Putamen (tissue), 1 donor: Measurements from ENCODE around the gene TDRD10.

Experiments used
- DNase-seq: peaks from one replicate; pipeline ENCODE4 v3.0.0-alpha.2; 2016; ENCODE audit warnings: low spot score

Gene TDRD10

GRCh38 chr1:154502066-154502743, at the start of gene TDRD10, which contains the start of gene SHE:
Gene TDRD10 (plus strand): TSS chr1:154502219. CDS start chr1:154506904, 4,685 bp downstream.
Gene SHE (minus strand): TSS chr1:154502412. CDS start chr1:154502026, 386 bp downstream.
- DNase-seq: no peak

GRCh38 chr1:154453161-154453560, 48.9 kb upstream of the TDRD10 start:
- no peak for DNase-seq

- no peak for DNase-seq
Measured at GRCh38 chr1:154453574-154454352, 48.3 kb upstream of the TDRD10 start.

DNA sequence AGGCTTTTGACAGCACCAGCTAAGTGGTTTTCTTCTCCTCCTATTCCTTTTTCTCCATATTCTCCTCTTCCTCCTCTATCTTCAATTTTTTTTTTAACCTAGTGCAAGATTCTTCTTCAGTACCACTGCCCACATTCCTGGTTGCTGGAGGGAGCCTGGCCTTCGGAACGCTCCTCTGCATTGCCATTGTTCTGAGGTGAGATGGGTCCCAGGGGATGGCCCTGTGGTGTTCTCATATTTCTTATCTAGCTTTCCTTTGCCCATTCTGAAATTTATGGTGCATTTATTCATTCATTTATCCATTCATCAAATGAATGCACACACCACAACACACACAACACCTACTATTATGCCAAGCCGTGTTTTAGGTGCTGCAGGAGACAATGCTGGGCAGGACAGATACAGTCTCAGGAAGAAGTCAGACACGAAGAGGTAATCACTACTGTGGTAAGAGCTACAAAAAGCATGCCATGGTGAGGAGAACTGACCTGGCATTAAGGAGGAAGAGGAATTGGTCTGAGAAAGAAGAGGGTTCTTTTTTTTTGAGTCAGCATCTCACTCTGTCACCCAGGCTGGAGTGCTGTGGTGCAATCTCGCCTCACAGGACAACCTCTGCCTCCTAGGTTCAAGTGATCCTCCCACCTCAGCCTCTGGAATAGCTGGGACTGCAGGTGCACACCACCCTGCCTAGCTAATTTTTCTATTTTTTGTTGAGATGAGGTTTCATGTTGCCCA, 47.5 kb upstream of the TDRD10 start:
- no peak for DNase-seq

DNA sequence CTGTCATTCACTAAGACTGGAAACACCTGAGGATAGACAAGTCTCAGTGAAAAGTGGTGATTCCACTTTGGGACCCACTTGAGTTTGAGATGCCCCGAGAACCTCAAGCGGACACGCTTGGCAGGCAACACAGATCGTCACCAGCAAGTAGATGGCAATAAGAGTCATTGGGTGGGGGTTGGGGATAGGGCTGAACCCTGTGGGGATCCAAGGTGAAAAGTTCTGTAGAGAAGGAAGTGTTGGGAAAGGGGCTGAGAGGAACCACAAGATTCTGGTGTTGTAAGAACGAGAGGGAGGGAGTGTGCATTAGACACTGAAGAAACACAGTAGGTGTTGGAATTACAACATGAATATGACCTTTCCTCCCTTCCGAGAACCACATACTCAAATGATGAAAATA, 45.4 kb upstream of the TDRD10 start:
- no peak for DNase-seq

DNA sequence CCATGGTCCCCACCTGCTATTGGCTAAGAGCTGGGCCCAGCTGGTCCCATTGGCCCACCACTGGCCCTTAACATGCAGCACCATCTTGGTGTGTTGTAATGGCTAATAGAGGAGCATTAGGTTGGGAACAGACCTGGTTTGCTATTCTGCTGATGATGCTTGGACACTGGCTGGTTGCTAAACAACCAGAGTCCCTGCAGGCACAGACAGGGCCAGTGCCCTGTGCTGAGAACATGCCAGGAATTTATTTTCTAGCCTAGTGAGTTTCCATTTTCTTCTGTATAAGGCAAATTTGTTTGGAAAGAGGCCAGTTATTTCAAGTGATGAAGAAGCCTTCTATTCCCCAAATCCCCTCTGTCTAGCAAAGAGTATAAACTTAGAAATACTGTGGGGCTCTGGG, 42.9 kb upstream of the TDRD10 start:
- no peak for DNase-seq

DNA sequence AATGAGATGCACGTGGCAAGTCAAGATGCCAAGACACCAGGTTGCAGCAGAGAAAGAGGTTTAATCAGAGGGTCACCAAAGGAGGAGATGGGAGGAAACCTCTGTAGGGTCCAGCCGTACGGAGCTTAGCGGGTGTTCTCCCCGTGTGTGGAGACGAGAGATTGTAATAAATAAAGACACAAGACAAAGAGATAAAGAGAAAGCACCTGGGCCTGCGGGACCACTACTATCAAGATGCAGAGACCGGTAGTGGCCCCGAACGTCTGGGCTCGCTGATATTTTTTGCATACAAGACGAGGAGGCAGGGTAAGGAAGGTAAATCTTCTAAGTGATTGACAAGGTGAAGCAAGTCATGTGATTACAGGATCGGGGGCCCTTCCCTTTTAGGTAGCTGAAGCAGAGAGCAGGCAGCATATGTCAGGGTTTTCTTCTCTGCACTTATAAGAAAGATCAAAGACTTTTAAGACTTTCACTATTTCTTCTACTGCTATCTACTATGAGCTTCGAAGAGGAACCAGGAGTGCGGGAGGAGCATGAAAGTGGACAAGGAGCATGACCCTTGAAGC, 41.2 kb upstream of the TDRD10 start:
- no peak for DNase-seq

DNA sequence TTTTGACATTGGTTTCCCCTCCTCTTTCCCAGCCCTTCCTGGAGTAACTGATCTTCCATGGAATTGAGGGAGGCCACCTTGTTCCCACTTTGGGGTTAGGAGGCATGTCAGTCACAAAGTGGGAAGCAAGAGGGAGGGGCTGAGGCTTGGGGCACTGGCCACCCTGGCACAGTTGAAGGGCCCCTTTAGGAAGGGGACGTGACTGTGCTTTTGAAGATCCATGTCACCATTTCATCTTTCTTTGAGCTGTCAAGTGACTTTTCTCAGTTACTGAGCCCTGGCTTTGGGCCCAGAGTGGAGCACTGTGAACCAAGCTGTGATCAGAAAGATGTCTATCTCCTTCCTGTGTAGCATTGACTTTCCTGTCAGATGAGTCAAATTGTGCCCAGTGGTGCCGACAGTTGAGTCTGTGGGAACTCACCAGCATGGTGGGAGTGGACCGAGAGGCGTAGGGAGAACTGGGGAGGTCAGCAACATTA, 38.5 kb upstream of the TDRD10 start:
- no peak for DNase-seq

DNA sequence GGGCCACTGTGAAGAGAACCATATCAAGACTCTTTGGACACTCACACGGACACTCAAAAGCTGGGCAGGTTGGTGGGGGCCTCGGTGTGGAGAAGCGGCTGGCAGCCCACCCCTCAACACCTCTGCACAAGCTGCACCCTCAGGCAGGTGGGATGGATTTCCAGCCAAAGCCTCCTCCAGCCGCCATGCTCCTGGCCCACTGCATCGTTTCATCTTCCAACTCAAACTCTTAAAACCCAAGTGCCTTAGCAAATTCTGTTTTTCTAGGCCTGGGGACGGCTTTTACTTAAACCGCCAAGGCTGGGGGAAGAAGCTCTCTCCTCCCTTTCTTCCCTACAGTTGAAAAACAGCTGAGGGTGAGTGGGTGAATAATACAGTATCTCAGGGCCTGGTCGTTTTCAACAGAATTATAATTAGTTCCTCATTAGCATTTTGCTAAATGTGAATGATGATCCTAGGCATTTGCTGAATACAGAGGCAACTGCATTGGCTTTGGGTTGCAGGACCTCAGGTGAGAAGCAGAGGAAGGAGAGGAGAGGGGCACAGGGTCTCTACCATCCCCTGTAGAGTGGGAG, 36.3 kb upstream of the TDRD10 start:
- DNase-seq: no peak

DNA sequence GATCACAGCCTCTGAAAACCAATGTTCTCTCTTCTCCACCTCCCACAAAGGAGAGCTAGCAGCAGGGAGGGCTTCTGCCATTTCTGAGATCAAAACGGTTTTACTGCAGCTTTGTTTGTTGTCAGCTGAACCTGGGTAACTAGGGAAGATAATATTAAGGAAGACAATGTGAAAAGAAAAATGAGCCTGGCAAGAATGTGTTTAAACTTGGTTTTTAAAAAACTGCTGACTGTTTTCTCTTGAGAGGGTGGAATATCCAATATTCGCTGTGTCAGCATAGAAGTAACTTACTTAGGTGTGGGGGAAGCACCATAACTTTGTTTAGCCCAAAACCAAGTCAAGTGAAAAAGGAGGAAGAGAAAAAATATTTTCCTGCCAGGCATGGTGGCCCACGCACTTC, 35.8 kb upstream of the TDRD10 start:
- no peak for DNase-seq

DNA sequence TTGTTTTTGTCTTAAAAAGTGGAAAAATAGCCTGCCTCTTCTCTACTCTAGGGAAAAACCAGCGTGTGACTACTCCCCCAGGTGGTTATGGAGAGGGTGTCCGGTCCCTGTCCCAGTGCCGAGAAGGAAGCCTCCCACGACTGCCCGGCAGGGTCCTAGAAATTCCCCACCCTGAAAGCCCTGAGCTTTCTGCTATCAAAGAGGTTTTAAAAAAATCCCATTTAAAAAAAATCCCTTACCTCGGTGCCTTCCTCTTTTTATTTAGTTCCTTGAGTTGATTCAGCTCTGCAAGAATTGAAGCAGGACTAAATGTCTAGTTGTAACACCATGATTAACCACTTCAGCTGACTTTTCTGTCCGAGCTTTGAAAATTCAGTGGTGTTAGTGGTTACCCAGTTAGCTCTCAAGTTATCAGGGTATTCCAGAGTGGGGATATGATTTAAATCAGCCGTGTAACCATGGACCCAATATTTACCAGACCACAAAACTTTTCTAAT, 35.0 kb upstream of the TDRD10 start:
- DNase-seq: no peak

- no peak for DNase-seq
Measured at GRCh38 chr1:154467434-154468102, 34.5 kb upstream of the TDRD10 start.

- DNase-seq: no peak
Measured at GRCh38 chr1:154468535-154469250, 33.3 kb upstream of the TDRD10 start.

- no peak for DNase-seq
Measured at GRCh38 chr1:154469844-154470560, 32.0 kb upstream of the TDRD10 start.

DNA sequence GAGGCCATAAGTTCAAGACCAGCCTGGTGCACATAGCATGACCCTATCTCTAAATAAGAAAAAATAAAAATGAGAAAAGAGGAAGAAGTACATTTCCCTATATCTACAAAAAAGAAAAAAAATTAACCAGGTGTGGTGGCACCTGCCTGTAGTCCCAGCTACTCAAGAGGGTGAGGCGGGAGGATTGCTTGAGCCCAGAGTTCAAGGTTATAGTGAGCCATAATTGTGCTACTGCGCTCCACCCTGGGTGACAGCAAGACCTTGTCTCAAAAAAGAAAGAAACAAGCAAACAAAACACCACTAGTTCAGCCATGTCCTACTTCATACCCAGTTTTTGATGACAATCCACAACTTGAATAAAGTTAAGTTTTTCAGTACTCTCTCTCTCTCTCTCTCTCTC, 30.7 kb upstream of the TDRD10 start:
- DNase-seq: no peak

DNA sequence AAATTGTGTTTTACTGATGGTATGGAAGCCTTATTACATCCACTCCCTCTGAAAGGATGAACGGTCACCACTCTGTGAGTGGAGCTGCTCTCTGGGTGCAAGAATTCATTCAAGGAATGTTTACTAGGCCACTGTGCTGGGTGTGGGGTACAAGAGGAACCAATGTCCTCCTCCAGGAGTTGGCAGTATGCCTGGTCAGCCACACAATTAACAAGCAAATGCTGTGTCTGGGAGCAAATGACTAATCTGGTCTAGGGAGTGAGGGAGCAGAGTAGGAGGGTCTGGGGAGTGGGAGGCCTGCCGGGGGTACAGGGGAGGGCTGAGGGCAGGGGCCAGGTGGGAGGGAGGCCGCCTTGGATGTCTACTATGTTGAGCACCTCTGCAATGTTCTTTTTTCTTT, 27.2 kb upstream of the TDRD10 start:
- DNase-seq: peak; percentile 91

DNA sequence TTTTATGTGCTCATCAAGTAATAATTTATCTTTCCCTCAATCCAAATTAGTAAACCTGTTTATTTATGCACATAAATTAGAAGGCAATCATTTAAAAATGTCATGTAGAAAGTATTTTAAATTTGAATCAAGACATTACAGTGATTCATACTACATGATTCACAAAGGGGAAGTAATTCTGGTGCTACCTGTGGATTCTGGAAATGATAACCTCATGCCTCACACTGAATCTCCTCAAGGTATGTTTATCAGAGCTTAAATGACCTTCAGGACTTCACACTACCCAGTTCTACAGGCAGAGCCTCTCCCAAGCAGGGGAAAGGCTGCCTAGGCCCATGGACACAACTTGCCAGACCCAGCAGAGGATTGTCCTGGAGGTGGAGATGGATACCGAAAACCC, 25.2 kb upstream of the TDRD10 start:
- no peak for DNase-seq

GRCh38 chr1:154478013-154478412, 24.0 kb upstream of the TDRD10 start:
- no peak for DNase-seq

- no peak for DNase-seq
Measured at GRCh38 chr1:154478639-154479038, 23.4 kb upstream of the TDRD10 start.
